ENCODE measurements around the gene DLGAP1.

Gene DLGAP1

GRCh38 chr18:3983351-3983969, 471.6 kb downstream of the DLGAP1 start:
- no peak for DNase-seq

- DNase-seq: no peak
Measured at GRCh38 chr18:3982541-3982940, 472.6 kb downstream of the DLGAP1 start.

- no peak for DNase-seq
Measured at GRCh38 chr18:3979024-3979423, 476.1 kb downstream of the DLGAP1 start.

GRCh38 chr18:3973191-3973850, 481.8 kb downstream of the DLGAP1 start:
- DNase-seq: no peak

GRCh38 chr18:3972291-3972930, 482.7 kb downstream of the DLGAP1 start:
- DNase-seq: no peak

- no peak for DNase-seq
Measured at GRCh38 chr18:3970929-3971328, 484.2 kb downstream of the DLGAP1 start.

- DNase-seq: no peak
Measured at GRCh38 chr18:3967359-3968180, 487.5 kb downstream of the DLGAP1 start.

- no peak for DNase-seq
Measured at GRCh38 chr18:3966642-3967358, 488.3 kb downstream of the DLGAP1 start.

- no peak for DNase-seq
Measured at GRCh38 chr18:3966246-3966641, 488.9 kb downstream of the DLGAP1 start.

GRCh38 chr18:3960977-3961376, 494.1 kb downstream of the DLGAP1 start:
- DNase-seq: no peak

- DNase-seq: no peak
Measured at GRCh38 chr18:3960142-3960541, 495.0 kb downstream of the DLGAP1 start.

GRCh38 chr18:3952031-3952430, 503.1 kb downstream of the DLGAP1 start:
- DNase-seq: no peak

GRCh38 chr18:3950668-3951404, 504.3 kb downstream of the DLGAP1 start:
- no peak for DNase-seq

- no peak for DNase-seq
Measured at GRCh38 chr18:3948958-3949357, 506.1 kb downstream of the DLGAP1 start.

GRCh38 chr18:3947383-3947782, 507.7 kb downstream of the DLGAP1 start:
- no peak for DNase-seq

GRCh38 chr18:3935305-3935704, 519.8 kb downstream of the DLGAP1 start:
- no peak for DNase-seq

GRCh38 chr18:3932276-3932675, 522.8 kb downstream of the DLGAP1 start:
- DNase-seq: no peak

GRCh38 chr18:3931542-3932112, 523.5 kb downstream of the DLGAP1 start:
- DNase-seq: no peak

- no peak for DNase-seq
Measured at GRCh38 chr18:3931013-3931315, 524.1 kb downstream of the DLGAP1 start.

- DNase-seq: no peak
Measured at GRCh38 chr18:3930126-3931012, 524.7 kb downstream of the DLGAP1 start.

- no peak for DNase-seq
Measured at GRCh38 chr18:3924455-3924854, 530.7 kb downstream of the DLGAP1 start.
